Body of pancreas (tissue), 4 donors: Measurements from ENCODE around the gene BMP8B.

Source experiments
- POLR2A ChIP-seq, 3 donors: fragments of 450-650 bp; IDR thresholded peaks; one replicate each; pipeline ENCODE4 v1.6.1; 2016; ENCODE audit warnings: antibody characterized with exemption in 3 of 3, mild to moderate bottlenecking in 2 of 3
- TF ChIP-seq, protein P1 (sequence below), 7 experiments: fragments of 450-650 bp in 4 of 7; fragments of 200-600 bp in 3 of 7; sonication (generic) in 3 of 7; IDR thresholded peaks; one replicate each; pipeline ENCODE4 v1.5.1; 2016 to 2019; ENCODE audit warnings: antibody characterized with exemption in 7 of 7

DNA sequence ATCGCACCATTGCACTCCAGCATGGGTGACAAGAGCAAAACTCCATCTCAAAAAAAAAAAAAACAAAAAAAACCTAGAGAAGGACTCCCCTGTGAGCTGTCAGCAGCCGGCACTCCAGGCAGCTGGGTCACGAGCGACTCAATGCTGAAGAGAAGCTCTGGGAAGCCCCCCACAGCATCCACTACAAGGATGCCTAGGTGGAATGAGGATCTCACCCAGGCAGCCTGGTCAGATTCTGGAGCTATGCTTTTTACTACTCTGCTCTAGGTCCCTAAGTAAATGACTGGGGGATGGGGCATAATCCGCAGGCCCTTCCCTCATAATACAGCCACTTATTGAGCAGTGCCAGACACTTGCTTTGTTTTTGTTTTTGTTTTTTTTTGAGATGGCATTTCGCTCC lies 6.6 kb downstream of the BMP8B start:
- TF ChIP-seq, protein P1, sequence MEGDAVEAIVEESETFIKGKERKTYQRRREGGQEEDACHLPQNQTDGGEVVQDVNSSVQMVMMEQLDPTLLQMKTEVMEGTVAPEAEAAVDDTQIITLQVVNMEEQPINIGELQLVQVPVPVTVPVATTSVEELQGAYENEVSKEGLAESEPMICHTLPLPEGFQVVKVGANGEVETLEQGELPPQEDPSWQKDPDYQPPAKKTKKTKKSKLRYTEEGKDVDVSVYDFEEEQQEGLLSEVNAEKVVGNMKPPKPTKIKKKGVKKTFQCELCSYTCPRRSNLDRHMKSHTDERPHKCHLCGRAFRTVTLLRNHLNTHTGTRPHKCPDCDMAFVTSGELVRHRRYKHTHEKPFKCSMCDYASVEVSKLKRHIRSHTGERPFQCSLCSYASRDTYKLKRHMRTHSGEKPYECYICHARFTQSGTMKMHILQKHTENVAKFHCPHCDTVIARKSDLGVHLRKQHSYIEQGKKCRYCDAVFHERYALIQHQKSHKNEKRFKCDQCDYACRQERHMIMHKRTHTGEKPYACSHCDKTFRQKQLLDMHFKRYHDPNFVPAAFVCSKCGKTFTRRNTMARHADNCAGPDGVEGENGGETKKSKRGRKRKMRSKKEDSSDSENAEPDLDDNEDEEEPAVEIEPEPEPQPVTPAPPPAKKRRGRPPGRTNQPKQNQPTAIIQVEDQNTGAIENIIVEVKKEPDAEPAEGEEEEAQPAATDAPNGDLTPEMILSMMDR (IDR thresholded peaks at IDR 0.05): no peak
- TF ChIP-seq POLR2A (IDR thresholded peaks at IDR 0.05): no peak
